GM12874 (cell line): ENCODE data around the gene PEX26.

Experiments used
- CTCF ChIP-seq: IDR thresholded peaks from 2 replicates; pipeline ENCODE4 v1.5.1; 2011; ENCODE audit warnings: low read depth, mild to moderate bottlenecking, control low read depth, low read length, moderate library complexity; ENCODE audit not compliant: insufficient read depth

The PEX26 gene

GRCh38 chr22:18112440-18112839 is 34.6 kb downstream of the PEX26 start:
- TF ChIP-seq CTCF = no peak

GRCh38 chr22:18113680-18114394 is 36.0 kb downstream of the PEX26 start:
- TF ChIP-seq CTCF = no peak

- TF ChIP-seq CTCF = no peak
These were observed 36.7 kb downstream of the PEX26 start for GRCh38 chr22:18114495-18114894.

GRCh38 chr22:18114976-18115652 is 37.3 kb downstream of the PEX26 start:
- no peak for TF ChIP-seq CTCF

- no peak for TF ChIP-seq CTCF
These were observed 38.1 kb downstream of the PEX26 start for GRCh38 chr22:18115906-18116371.

- no peak for TF ChIP-seq CTCF
These were observed 38.8 kb downstream of the PEX26 start for GRCh38 chr22:18116634-18117033.

GRCh38 chr22:18118345-18118915 is 40.6 kb downstream of the PEX26 start:
- TF ChIP-seq CTCF = no peak
